SK-N-SH (cell line): Measurements from ENCODE around the gene CR1.

Experiments
- CHD2 ChIP-seq: fragments of 150-350 bp; IDR thresholded peaks from 2 replicates; pipeline ENCODE4 v1.6.1; 2018; ENCODE audit warnings: low read length; ENCODE audit not compliant: partially characterized antibody
- EP300 ChIP-seq, 2 experiments: IDR thresholded peaks; 2 replicates each; pipeline versions ENCODE4 v1.4.0 to v1.6.1; 2012; ENCODE audit warnings: borderline replicate concordance in 1 of 2, low read depth in 1 of 2, low read length in 1 of 2
- FOSL2 ChIP-seq: IDR thresholded peaks from 2 replicates; pipeline ENCODE4 v1.4.0; 2012; ENCODE audit warnings: low read depth, mild to moderate bottlenecking, moderate library complexity, borderline replicate concordance
- JUND ChIP-seq: IDR thresholded peaks from 2 replicates; pipeline ENCODE4 v1.4.0; 2012
- NFIC ChIP-seq: IDR thresholded peaks from 2 replicates; pipeline ENCODE4 v1.4.0; 2012; ENCODE audit warnings: borderline replicate concordance
- POLR2AphosphoS5 ChIP-seq: IDR thresholded peaks from 2 replicates; pipeline ENCODE4 v1.6.1; 2012; ENCODE audit warnings: low read depth, low read length
- RAD21 ChIP-seq: IDR thresholded peaks from 2 replicates; pipeline ENCODE4 v1.6.1; 2012; ENCODE audit warnings: mild to moderate bottlenecking, low read length
- RCOR1 ChIP-seq: fragments of 150-350 bp; IDR thresholded peaks from 2 replicates; pipeline ENCODE4 v1.6.1; 2017; ENCODE audit warnings: antibody characterized with exemption, low read length
- SMC3 ChIP-seq: IDR thresholded peaks from 2 replicates; pipeline ENCODE4 v1.6.1; 2012; ENCODE audit warnings: low read depth, low read length, improper control_type of control experiment
- TAF1 ChIP-seq: IDR thresholded peaks from 2 replicates; pipeline ENCODE4 v1.6.1; 2012; ENCODE audit warnings: low read depth, mild to moderate bottlenecking, low read length, moderate library complexity, borderline replicate concordance
- TF ChIP-seq, protein P1 (sequence below): fragments of 150-350 bp; IDR thresholded peaks from 2 replicates; pipeline ENCODE4 v1.6.1; 2017; ENCODE audit warnings: antibody characterized with exemption, low read length, low read depth, borderline replicate concordance
- TF ChIP-seq, protein P2 (sequence below): fragments of 200-600 bp; sonication (generic); IDR thresholded peaks from 2 replicates; pipeline ENCODE4 v1.6.1; 2017; ENCODE audit warnings: antibody characterized with exemption, mild to moderate bottlenecking, moderate library complexity
- TF ChIP-seq, protein P3 (sequence below): IDR thresholded peaks from 2 replicates; pipeline ENCODE4 v1.4.0; 2012; ENCODE audit warnings: low read depth, borderline replicate concordance

DNA sequence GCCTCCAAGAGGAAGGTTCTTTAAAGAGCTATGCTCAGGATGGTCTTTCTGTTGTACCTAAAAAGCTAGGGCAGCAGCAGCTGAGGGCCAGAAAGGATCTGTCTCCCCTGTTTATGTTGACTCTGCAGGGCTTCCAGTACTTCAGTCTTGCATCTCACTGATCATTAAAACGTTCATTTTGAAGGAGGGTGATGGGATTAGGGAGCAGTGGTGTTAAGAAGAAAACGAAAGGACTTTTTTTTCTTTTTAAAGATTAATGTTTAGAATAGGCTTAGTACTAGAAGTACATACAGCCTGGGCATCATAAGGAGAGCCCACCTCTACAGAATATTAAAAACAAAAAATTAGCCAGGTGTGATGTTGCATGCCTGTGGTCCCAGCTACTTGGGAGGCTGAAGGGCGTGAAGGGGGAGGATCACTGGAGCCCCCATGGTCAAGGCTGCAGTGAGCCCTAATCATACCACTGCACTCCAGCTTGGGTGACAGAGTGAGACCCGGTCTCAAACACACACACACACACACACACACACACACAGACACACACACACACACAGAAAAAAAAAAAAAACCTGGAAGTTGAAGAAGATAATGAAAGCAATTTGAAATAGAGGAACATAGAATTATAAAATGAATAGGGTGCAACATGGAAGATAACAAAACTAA, 151.8 kb downstream of the CR1 start:
- TF ChIP-seq RCOR1 = no peak
- no peak for TF ChIP-seq RAD21
- TF ChIP-seq POLR2AphosphoS5 = no peak
- TF ChIP-seq, protein P1, sequence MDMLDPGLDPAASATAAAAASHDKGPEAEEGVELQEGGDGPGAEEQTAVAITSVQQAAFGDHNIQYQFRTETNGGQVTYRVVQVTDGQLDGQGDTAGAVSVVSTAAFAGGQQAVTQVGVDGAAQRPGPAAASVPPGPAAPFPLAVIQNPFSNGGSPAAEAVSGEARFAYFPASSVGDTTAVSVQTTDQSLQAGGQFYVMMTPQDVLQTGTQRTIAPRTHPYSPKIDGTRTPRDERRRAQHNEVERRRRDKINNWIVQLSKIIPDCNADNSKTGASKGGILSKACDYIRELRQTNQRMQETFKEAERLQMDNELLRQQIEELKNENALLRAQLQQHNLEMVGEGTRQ = no peak
- no peak for TF ChIP-seq EP300 (IDR thresholded peaks at IDR 0.05; ENCODE audit: borderline replicate concordance in 1 of 2, low read depth in 1 of 2, low read length in 1 of 2)
- TF ChIP-seq, protein P2, sequence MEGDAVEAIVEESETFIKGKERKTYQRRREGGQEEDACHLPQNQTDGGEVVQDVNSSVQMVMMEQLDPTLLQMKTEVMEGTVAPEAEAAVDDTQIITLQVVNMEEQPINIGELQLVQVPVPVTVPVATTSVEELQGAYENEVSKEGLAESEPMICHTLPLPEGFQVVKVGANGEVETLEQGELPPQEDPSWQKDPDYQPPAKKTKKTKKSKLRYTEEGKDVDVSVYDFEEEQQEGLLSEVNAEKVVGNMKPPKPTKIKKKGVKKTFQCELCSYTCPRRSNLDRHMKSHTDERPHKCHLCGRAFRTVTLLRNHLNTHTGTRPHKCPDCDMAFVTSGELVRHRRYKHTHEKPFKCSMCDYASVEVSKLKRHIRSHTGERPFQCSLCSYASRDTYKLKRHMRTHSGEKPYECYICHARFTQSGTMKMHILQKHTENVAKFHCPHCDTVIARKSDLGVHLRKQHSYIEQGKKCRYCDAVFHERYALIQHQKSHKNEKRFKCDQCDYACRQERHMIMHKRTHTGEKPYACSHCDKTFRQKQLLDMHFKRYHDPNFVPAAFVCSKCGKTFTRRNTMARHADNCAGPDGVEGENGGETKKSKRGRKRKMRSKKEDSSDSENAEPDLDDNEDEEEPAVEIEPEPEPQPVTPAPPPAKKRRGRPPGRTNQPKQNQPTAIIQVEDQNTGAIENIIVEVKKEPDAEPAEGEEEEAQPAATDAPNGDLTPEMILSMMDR = no peak
- TF ChIP-seq, protein P3, sequence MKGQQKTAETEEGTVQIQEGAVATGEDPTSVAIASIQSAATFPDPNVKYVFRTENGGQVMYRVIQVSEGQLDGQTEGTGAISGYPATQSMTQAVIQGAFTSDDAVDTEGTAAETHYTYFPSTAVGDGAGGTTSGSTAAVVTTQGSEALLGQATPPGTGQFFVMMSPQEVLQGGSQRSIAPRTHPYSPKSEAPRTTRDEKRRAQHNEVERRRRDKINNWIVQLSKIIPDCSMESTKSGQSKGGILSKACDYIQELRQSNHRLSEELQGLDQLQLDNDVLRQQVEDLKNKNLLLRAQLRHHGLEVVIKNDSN = no peak
- TF ChIP-seq TAF1 = no peak
- no peak for TF ChIP-seq CHD2
- no peak for TF ChIP-seq JUND
- TF ChIP-seq NFIC = no peak
- TF ChIP-seq FOSL2 = no peak
- no peak for TF ChIP-seq SMC3
